ENCODE data around the gene BRPF1. TPM values are rescaled to one million over a fixed set of nuclear protein-coding genes. Genes with fewer than 3 reads are reported as not detected.

Gene BRPF1
- total RNA-seq, 1 experiment from 2014 or later = 23.6 TPM

DNA sequence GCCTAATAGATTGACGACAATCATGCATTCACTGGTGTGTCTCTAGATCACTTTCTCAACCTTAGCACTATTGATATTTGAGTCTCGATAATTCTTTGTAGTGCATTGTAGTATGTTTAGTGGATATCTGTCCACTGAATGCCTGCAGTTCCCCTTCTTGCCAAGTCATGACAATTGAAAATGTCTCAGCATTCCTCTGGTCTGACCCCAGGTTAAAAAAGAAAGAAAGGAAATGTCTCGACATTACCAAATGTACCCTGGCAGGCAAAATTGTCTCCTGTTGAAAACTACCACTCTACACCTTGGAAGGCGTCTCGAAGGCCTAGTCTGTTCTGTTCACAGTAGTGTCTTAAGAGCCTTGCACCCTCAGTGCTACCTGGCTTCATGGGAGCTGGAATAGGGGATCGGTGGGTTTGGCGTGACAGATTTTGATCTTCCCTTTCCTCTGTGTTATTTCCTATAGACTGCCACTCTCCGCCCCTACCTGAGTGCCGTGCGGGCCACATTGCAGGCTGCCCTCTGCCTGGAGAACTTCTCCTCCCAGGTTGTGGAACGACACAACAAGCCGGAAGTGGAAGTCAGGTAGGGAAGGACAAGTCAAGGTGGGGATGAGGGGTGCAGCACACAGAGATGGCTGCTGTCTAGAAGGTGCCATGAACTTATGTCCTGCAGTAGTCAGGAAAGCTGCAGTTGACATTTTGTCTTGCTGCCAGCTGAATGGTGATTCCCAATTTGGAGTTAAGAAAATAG is 65.8 kb downstream of the BRPF1 start:
- DNase-seq (ENCODE audit: low read depth, low spot score) = no peak
- CTCF ChIA-PET = no interaction called here
- H3K79me2 ChIP-seq (ENCODE audit: insufficient read depth, low read length) = peaks cover 66% of the 10 kb centered on the region
- H4K20me1 ChIP-seq (ENCODE audit: insufficient read depth) = no peaks in the 10 kb centered on the region
- peaks cover 0 to 9% of the 10 kb centered on the region in 2 experiments; a peak in 3 of 4 replicates for H3K4me1 ChIP-seq (ENCODE audit: control insufficient read depth in 1 of 2, insufficient read depth in 2 of 2, low read length in 2 of 2)
- RAD21 ChIA-PET (ENCODE audit: low non-redundant PET in 1 of 2, low total read pairs in 2 of 2, uncharacterized antibody in 2 of 2, unreplicated experiment in 2 of 2) = no interaction called here
- POLR2A ChIA-PET = no interaction called here
- no peak for TF ChIP-seq JUND (IDR thresholded peaks at IDR 0.05)
- TF ChIP-seq ZNF274 (IDR thresholded peaks at IDR 0.05; ENCODE audit: low read depth, low read length) = no peak
- TF ChIP-seq ZFX (IDR thresholded peaks at IDR 0.05) = no peak
- TF ChIP-seq EGR1 (IDR thresholded peaks at IDR 0.05; ENCODE audit: low read depth) = no peak
- no peak for ATAC-seq
- no peaks in the 10 kb centered on the region for H3K27me3 ChIP-seq (ENCODE audit: insufficient read depth, low read length)
- no peak overlapping the region for H3K4me3 ChIP-seq (replicated peaks in 1 of 2; ENCODE audit: low read depth in 1 of 2, low read length in 2 of 2)
- H3K9ac ChIP-seq (ENCODE audit: low read length) = no peak overlapping the region
- no peak overlapping the region for H3K27ac ChIP-seq (ENCODE audit: low read depth, low read length)
- H3K4me2 ChIP-seq (ENCODE audit: low read length) = no peak overlapping the region
- BruUV-seq (replicated peaks) = no TSS peak
- intact Hi-C loops (cut with micrococcal nuclease) = no loop called here
- H3K9me2 ChIP-seq (ENCODE audit: insufficient read depth) = no peaks in the 10 kb centered on the region
- H3K36me3 ChIP-seq (ENCODE audit: control insufficient read depth in 1 of 2, insufficient read depth in 2 of 2, low read length in 2 of 2) = peaks cover 43 to 57% of the 10 kb centered on the region in 2 experiments
- no peak overlapping the region for H2AFZ ChIP-seq (ENCODE audit: low read depth, low read length, poor library complexity, severe bottlenecking)
- no peaks in the 10 kb centered on the region for H3K9me3 ChIP-seq (ENCODE audit: control insufficient read depth in 1 of 2, insufficient read depth in 1 of 2, low read depth in 1 of 2, low read length in 2 of 2)

Other genes with a start within 250 kb of the BRPF1 start
- not detected for gene LHFPL4, start 177.9 kb upstream of the BRPF1 start, total RNA-seq (2021; ENCODE audit: unreplicated experiment)
- gene MTMR14, start 82.2 kb upstream of the BRPF1 start, total RNA-seq (2021; ENCODE audit: unreplicated experiment) = 31.1 TPM
- 0.98 TPM for gene CPNE9, start 27.9 kb upstream of the BRPF1 start, total RNA-seq (2021; ENCODE audit: unreplicated experiment)
- gene OGG1, start 18.2 kb downstream of the BRPF1 start, total RNA-seq (2021; ENCODE audit: unreplicated experiment) = 16.3 TPM
- gene CAMK1, start 38.2 kb downstream of the BRPF1 start, total RNA-seq (2021; ENCODE audit: unreplicated experiment) = 19.7 TPM
- 72.0 TPM for gene TADA3, start 60.7 kb downstream of the BRPF1 start, total RNA-seq (2021; ENCODE audit: unreplicated experiment)
- gene ARPC4, start 61.3 kb downstream of the BRPF1 start, total RNA-seq (2021; ENCODE audit: unreplicated experiment) = 110 TPM
- 40.3 TPM for gene TTLL3, start 78.5 kb downstream of the BRPF1 start, total RNA-seq (2021; ENCODE audit: unreplicated experiment)
- gene RPUSD3, start 112.3 kb downstream of the BRPF1 start, total RNA-seq (2021; ENCODE audit: unreplicated experiment) = 58.0 TPM
- gene CIDEC, start 148.5 kb downstream of the BRPF1 start, total RNA-seq (2021; ENCODE audit: unreplicated experiment) = not detected
- gene JAGN1, start 158.9 kb downstream of the BRPF1 start, total RNA-seq (2021; ENCODE audit: unreplicated experiment) = 33.4 TPM
- gene IL17RE, start 171.1 kb downstream of the BRPF1 start, total RNA-seq (2021; ENCODE audit: unreplicated experiment) = 14.3 TPM
- gene IL17RC, start 185.4 kb downstream of the BRPF1 start, total RNA-seq (2021; ENCODE audit: unreplicated experiment) = 17.6 TPM
- 18.7 TPM for gene CRELD1, start 202.1 kb downstream of the BRPF1 start, total RNA-seq (2021; ENCODE audit: unreplicated experiment)
- gene PRRT3, start 220.7 kb downstream of the BRPF1 start, total RNA-seq (2021; ENCODE audit: unreplicated experiment) = 0.96 TPM